H1 (cell line): Measurements from ENCODE around the gene RGL3.
"Not testable (repeated sequence)": the region's sequence is repeated elsewhere in the genome, so short reads cannot be mapped to it uniquely, and the experiment has no call there.

Experiments used
- BCL11A ChIP-seq, 2 experiments: IDR thresholded peaks; one replicate each; pipeline ENCODE4 v1.6.1; 2011; ENCODE audit warnings: low read depth in 2 of 2, low read length in 2 of 2, mild to moderate bottlenecking in 2 of 2
- CHD7 ChIP-seq: fragments of 300-600 bp; sonication (generic); IDR thresholded peaks from 2 replicates; pipeline ENCODE4 v1.7.1; 2012; ENCODE audit warnings: low read length, moderate library complexity, mild to moderate bottlenecking, inconsistent platforms; ENCODE audit not compliant: insufficient replicate concordance
- CREB1 ChIP-seq: IDR thresholded peaks from 2 replicates; pipeline ENCODE4 v1.6.1; 2012; ENCODE audit warnings: inconsistent platforms
- EZH2 ChIP-seq: fragments of 200-600 bp; sonication (generic); IDR thresholded peaks from 2 replicates; pipeline ENCODE4 v1.7.1; 2012; ENCODE audit warnings: low read depth, mild to moderate bottlenecking, moderate library complexity, low read length, inconsistent platforms; ENCODE audit not compliant: severe bottlenecking
- FOSL1 ChIP-seq: IDR thresholded peaks from 2 replicates; pipeline ENCODE4 v1.6.1; 2011; ENCODE audit warnings: mild to moderate bottlenecking, low read depth, low read length, moderate library complexity; ENCODE audit not compliant: insufficient read depth
- HDAC2 ChIP-seq, 2 experiments: fragments of 300-600 bp in 1 of 2; sonication (generic) in 1 of 2; IDR thresholded peaks; 2 replicates each; pipeline ENCODE4 v1.6.1; 2011 to 2012; ENCODE audit warnings: low read depth in 2 of 2, low read length in 2 of 2, mild to moderate bottlenecking in 2 of 2, moderate library complexity in 2 of 2, borderline replicate concordance in 1 of 2, inconsistent platforms in 1 of 2
- NRF1 ChIP-seq: IDR thresholded peaks from 2 replicates; pipeline ENCODE4 v1.6.1; 2011; ENCODE audit warnings: mild to moderate bottlenecking, low read depth, low read length, improper control_type of control experiment
- POLR2A ChIP-seq, 2 experiments: IDR thresholded peaks; 1 replicate in 1 of 2; 2 replicates in 1 of 2; pipeline ENCODE4 v1.6.1; 2011; ENCODE audit warnings: low read depth in 2 of 2, low read length in 2 of 2, mild to moderate bottlenecking in 2 of 2; ENCODE audit errors: control extremely low read depth in 1 of 2
- POLR2AphosphoS5 ChIP-seq: IDR thresholded peaks from 2 replicates; pipeline ENCODE4 v1.6.1; 2011; ENCODE audit warnings: low read depth, low read length
- RXRA ChIP-seq: IDR thresholded peaks from 2 replicates; pipeline ENCODE4 v1.6.1; 2011; ENCODE audit warnings: low read depth, mild to moderate bottlenecking, low read length, moderate library complexity; ENCODE audit not compliant: insufficient read depth
- YY1 ChIP-seq: IDR thresholded peaks from 2 replicates; pipeline ENCODE4 v1.6.1; 2011; ENCODE audit warnings: low read depth, mild to moderate bottlenecking, low read length
- TF ChIP-seq, protein P1 (sequence below), 3 experiments: IDR thresholded peaks; 1 replicate in 2 of 3; 2 replicates in 1 of 3; pipeline versions ENCODE4 v1.5.1 to v1.6.1; 2011; ENCODE audit warnings: low read length in 3 of 3, mild to moderate bottlenecking in 3 of 3, inconsistent platforms in 2 of 3, low read depth in 1 of 3, moderate library complexity in 1 of 3; ENCODE audit not compliant: insufficient read depth in 1 of 3; ENCODE audit errors: control extremely low read depth in 1 of 3

DNA sequence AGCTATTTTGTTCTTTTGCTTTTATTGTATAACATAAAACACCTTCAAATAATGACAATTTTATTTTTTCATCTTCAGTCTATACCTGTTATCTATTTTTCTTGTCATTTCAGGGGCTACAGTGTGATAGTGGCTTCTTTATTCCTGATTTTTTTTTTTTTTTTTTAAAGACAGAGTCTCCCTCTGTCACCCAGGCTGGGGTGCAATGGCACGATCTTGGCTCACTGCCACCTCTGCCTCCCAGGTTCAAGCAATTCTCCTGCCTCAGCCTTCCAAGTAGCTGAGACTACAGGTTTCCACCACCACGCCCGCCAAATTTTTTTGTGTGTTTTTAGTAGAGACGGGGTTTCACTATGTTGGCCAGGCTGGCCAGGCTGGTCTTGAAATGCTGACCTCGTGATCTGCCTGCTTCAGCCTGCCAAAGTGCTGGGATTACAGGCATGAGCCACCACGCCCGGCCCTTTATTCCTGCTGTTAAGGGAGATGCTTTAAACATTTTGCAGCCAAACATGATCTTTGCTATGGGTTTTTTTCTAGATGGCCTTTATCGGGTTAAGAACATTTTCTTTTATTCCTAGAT is 49.2 kb upstream of the RGL3 start:
- TF ChIP-seq POLR2AphosphoS5; NRF1; HDAC2 (IDR thresholded peaks at IDR 0.05; ENCODE audit: borderline replicate concordance in 1 of 2, low read depth in 2 of 2, low read length in 2 of 2); CHD7; EZH2; POLR2A (IDR thresholded peaks at IDR 0.05; ENCODE audit: control extremely low read depth in 1 of 2, low read depth in 2 of 2, low read length in 2 of 2); YY1; RXRA; BCL11A (IDR thresholded peaks at IDR 0.05; ENCODE audit: low read depth in 2 of 2, low read length in 2 of 2); CREB1; FOSL1: not testable (repeated sequence)
- TF ChIP-seq, protein P1, sequence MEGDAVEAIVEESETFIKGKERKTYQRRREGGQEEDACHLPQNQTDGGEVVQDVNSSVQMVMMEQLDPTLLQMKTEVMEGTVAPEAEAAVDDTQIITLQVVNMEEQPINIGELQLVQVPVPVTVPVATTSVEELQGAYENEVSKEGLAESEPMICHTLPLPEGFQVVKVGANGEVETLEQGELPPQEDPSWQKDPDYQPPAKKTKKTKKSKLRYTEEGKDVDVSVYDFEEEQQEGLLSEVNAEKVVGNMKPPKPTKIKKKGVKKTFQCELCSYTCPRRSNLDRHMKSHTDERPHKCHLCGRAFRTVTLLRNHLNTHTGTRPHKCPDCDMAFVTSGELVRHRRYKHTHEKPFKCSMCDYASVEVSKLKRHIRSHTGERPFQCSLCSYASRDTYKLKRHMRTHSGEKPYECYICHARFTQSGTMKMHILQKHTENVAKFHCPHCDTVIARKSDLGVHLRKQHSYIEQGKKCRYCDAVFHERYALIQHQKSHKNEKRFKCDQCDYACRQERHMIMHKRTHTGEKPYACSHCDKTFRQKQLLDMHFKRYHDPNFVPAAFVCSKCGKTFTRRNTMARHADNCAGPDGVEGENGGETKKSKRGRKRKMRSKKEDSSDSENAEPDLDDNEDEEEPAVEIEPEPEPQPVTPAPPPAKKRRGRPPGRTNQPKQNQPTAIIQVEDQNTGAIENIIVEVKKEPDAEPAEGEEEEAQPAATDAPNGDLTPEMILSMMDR (IDR thresholded peaks at IDR 0.05; ENCODE audit: control extremely low read depth in 1 of 3, insufficient read depth in 1 of 3, low read depth in 1 of 3, low read length in 3 of 3) = not testable (repeated sequence)
